GM12878 (cell line): ENCODE measurements around the gene ZDHHC5. TPM values are rescaled to one million over a fixed set of nuclear protein-coding genes. Genes with fewer than 3 reads are reported as not detected.

Source experiments
- ATF2 ChIP-seq: IDR thresholded peaks from 2 replicates; pipeline ENCODE4 v1.6.1; 2012; ENCODE audit warnings: low read length, inconsistent platforms
- CTCF ChIP-seq, 3 experiments: IDR thresholded peaks in 2 of 3; conservative IDR thresholded peaks in 1 of 3; 2 replicates each; pipeline ENCODE4 v1.5.1; 2011; ENCODE audit warnings: low read depth in 3 of 3, low read length in 3 of 3, mild to moderate bottlenecking in 3 of 3, control low read depth in 2 of 3, moderate library complexity in 2 of 3, inconsistent platforms in 1 of 3, mixed read lengths in 1 of 3; ENCODE audit not compliant: control insufficient read depth in 2 of 3, insufficient read depth in 1 of 3; ENCODE audit errors: extremely low read depth in 1 of 3
- EED ChIP-seq: sonication (generic); IDR thresholded peaks from 2 replicates; pipeline ENCODE4 v1.6.1; 2016; ENCODE audit warnings: antibody characterized with exemption, low read depth
- ETV6 ChIP-seq, 2 experiments: fragments of 450-650 bp in 1 of 2; IDR thresholded peaks in 1 of 2; conservative IDR thresholded peaks in 1 of 2; 2 replicates each; pipeline ENCODE4 v1.6.1; 2014; ENCODE audit warnings: antibody characterized with exemption in 1 of 2, borderline replicate concordance in 1 of 2, low read depth in 1 of 2, mild to moderate bottlenecking in 1 of 2, moderate library complexity in 1 of 2
- HDAC6 ChIP-seq: fragments of 200-600 bp; sonication (generic); IDR thresholded peaks from one replicate; pipeline ENCODE4 v1.8.0; 2017; ENCODE audit warnings: antibody characterized with exemption; ENCODE audit not compliant: unreplicated experiment
- JUNB ChIP-seq: IDR thresholded peaks from 2 replicates; pipeline ENCODE4 v1.6.1; 2016; ENCODE audit warnings: antibody characterized with exemption, mild to moderate bottlenecking
- JUND ChIP-seq: IDR thresholded peaks from 2 replicates; pipeline ENCODE4 v1.6.1; 2012; ENCODE audit warnings: low read depth, mild to moderate bottlenecking, low read length, improper control_type of control experiment, moderate library complexity
- LARP7 ChIP-seq: fragments of 450-650 bp; IDR thresholded peaks from 2 replicates; pipeline ENCODE4 v1.6.1; 2017; ENCODE audit warnings: mild to moderate bottlenecking
- MTA3 ChIP-seq: IDR thresholded peaks from 2 replicates; pipeline ENCODE4 v1.6.1; 2012; ENCODE audit warnings: low read length, inconsistent platforms, borderline replicate concordance
- NR2C1 ChIP-seq: fragments of 450-650 bp; IDR thresholded peaks from 2 replicates; pipeline ENCODE4 v1.6.1; 2017; ENCODE audit warnings: antibody characterized with exemption, mild to moderate bottlenecking, moderate library complexity
- RBBP5 ChIP-seq: fragments of 200-600 bp; sonication (generic); conservative IDR thresholded peaks from 2 replicates; pipeline ENCODE4 v1.6.1; 2016
- SIN3A ChIP-seq: IDR thresholded peaks from 2 replicates; pipeline ENCODE4 v1.6.1; 2012; ENCODE audit warnings: low read depth, low read length, improper control_type of control experiment
- STAT1 ChIP-seq: fragments of 450-650 bp; conservative IDR thresholded peaks from 2 replicates; pipeline ENCODE4 v1.6.1; 2014; ENCODE audit warnings: antibody characterized with exemption, mild to moderate bottlenecking
- TARDBP ChIP-seq: IDR thresholded peaks from 2 replicates; pipeline ENCODE4 v1.6.1; 2016; ENCODE audit warnings: borderline replicate concordance
- WRNIP1 ChIP-seq: IDR thresholded peaks from 2 replicates; pipeline ENCODE4 v1.6.1; 2011; ENCODE audit warnings: low read depth, low read length, improper control_type of control experiment, borderline replicate concordance
- ZBTB11 ChIP-seq: fragments of 450-650 bp; formaldehyde crosslinking; IDR thresholded peaks from 2 replicates; pipeline ENCODE4 v1.5.0; 2022; ENCODE audit warnings: mild to moderate bottlenecking, missing genetic modification characterization
- ZBTB4 ChIP-seq: fragments of 450-650 bp; formaldehyde crosslinking; IDR thresholded peaks from 2 replicates; pipeline ENCODE4 v1.4.0; 2022; ENCODE audit warnings: mild to moderate bottlenecking, moderate library complexity
- ZNF24 ChIP-seq: fragments of 450-650 bp; IDR thresholded peaks from 2 replicates; pipeline ENCODE4 v1.6.1; 2017; ENCODE audit warnings: antibody characterized with exemption, mild to moderate bottlenecking
- polyA plus RNA-seq, 11 experiments: library from polyadenylated mRNA; depleted of rRNA in 4 of 11; unstranded in 6 of 11; stranded (reverse) in 5 of 11; fragments of >200 nt; fragmentation: Nextera tagmentation in 4 of 11; fragmentation: Illumina TruSeq in 1 of 11; extraction: Ambion mirVana in 4 of 11; extraction: Trizol in 1 of 11; gene quantifications; 1 replicate in 1 of 11; 2 replicates in 10 of 11; pipeline versions ENCODE4 v1.2.1 to v1.2.3, GENCODE V29; 2011 to 2016; ENCODE audit warnings: inconsistent platforms in 2 of 11, missing spikeins in 2 of 11, low read depth in 1 of 11
- total RNA-seq, 4 experiments: library from RNA; depleted of rRNA in 3 of 4; stranded (reverse); fragments of >200 nt in 3 of 4; fragmentation: Illumina TruSeq in 1 of 4; extraction: Trizol in 1 of 4; gene quantifications; 2 replicates each; pipeline versions ENCODE4 v1.2.1 to v1.2.3, GENCODE V29; 2013 to 2021

Gene ZDHHC5
- total and polyA plus RNA-seq, 10 of the 15 experiments (the other 5 are each of a cell fraction or from before 2014, with no cell fraction given): 3.9 to 61.3 (median 37.6) TPM

GRCh38 chr11:57741132-57742086 lies 73.5 kb downstream of the ZDHHC5 start, which contains the start of gene SELENOH (continued):
- TF ChIP-seq MTA3: peak; percentile 30; the same call in 1 of the 2 replicates
- 0 out of 2 replicates have a peak, but pooled peaks have one; percentile 41 for TF ChIP-seq ATF2
- no peak for TF ChIP-seq RBBP5
- peak; percentile 95 for TF ChIP-seq ZBTB11 (CRISPR knock-in tag)
- TF ChIP-seq EED: peak; percentile 93
- TF ChIP-seq ETV6 (conservative IDR thresholded peaks at IDR 0.05 in 1 of 2, IDR thresholded peaks at IDR 0.05 in 1 of 2; ENCODE audit: borderline replicate concordance in 1 of 2, low read depth in 1 of 2): peak in 1 of 2 experiments; percentile 83; a peak in 2 of 4 replicates
- peak; percentile 82 for TF ChIP-seq NR2C1
- 0 out of 2 replicates have a peak, but pooled peaks have one; percentile 76 for TF ChIP-seq TARDBP
- no peak; the same call in 1 of the 2 replicates for TF ChIP-seq STAT1
- TF ChIP-seq JUNB: no peak
- TF ChIP-seq HDAC6: no peak
- peak; percentile 85 for TF ChIP-seq LARP7
- TF ChIP-seq ZNF24: no peak
- peak; percentile 91 for TF ChIP-seq JUND
- peak; percentile 99 for TF ChIP-seq WRNIP1
- no peak for TF ChIP-seq CTCF (IDR thresholded peaks at IDR 0.05 in 2 of 3, conservative IDR thresholded peaks at IDR 0.05 in 1 of 3; ENCODE audit: control insufficient read depth in 2 of 3, extremely low read depth in 1 of 3, insufficient read depth in 1 of 3, low read depth in 3 of 3, low read length in 3 of 3)
- TF ChIP-seq ZBTB4 (CRISPR knock-in tag): no peak
- peak; percentile 91 for TF ChIP-seq SIN3A
